ENCODE results near the gene AARS2. TPM values are rescaled to one million over a fixed set of nuclear protein-coding genes. Genes with fewer than 3 reads are reported as not detected.
"Not testable (repeated sequence)": the region's sequence is repeated elsewhere in the genome, so short reads cannot be mapped to it uniquely, and the experiment has no call there.

The AARS2 gene
- total RNA-seq, 3 donors from 2014 or later: 12.5 to 21.1 (median 15.9) TPM

DNA sequence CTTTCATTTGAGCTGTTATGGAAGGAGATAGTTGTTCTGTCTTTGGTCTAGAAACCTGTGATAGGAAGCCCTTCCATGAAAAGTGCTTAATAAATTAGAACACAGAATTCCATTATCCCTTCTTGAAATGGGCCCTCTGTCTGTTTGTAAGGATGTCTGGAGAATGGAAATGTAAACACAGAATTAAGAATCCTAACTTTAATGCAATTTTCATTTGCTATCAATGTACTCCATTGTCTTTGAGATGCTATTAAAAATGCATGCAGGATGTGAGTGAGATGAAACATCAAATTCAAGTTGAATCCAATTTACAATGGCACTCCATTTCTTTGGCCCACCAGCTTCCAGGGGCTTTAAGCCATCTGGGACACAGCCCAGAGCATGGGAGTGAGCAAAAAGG lies 13.9 kb upstream of the AARS2 start:
- intact Hi-C loops (cut with DNase I, micrococcal nuclease): no loop called here
- Histone ChIP-seq H3K4me3 (no peak overlapping the region), H3K36me3 (ENCODE audit: low read depth) (no peaks in the 10 kb centered on the region), H3K9me3 (no peaks in the 10 kb centered on the region), H3K4me1 (ENCODE audit: low read depth) (no peaks in the 10 kb centered on the region)
- no peak for DNase-seq
- ATAC-seq: no peak
- TF ChIP-seq, protein P1, sequence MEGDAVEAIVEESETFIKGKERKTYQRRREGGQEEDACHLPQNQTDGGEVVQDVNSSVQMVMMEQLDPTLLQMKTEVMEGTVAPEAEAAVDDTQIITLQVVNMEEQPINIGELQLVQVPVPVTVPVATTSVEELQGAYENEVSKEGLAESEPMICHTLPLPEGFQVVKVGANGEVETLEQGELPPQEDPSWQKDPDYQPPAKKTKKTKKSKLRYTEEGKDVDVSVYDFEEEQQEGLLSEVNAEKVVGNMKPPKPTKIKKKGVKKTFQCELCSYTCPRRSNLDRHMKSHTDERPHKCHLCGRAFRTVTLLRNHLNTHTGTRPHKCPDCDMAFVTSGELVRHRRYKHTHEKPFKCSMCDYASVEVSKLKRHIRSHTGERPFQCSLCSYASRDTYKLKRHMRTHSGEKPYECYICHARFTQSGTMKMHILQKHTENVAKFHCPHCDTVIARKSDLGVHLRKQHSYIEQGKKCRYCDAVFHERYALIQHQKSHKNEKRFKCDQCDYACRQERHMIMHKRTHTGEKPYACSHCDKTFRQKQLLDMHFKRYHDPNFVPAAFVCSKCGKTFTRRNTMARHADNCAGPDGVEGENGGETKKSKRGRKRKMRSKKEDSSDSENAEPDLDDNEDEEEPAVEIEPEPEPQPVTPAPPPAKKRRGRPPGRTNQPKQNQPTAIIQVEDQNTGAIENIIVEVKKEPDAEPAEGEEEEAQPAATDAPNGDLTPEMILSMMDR (IDR thresholded peaks at IDR 0.05): no peak

DNA sequence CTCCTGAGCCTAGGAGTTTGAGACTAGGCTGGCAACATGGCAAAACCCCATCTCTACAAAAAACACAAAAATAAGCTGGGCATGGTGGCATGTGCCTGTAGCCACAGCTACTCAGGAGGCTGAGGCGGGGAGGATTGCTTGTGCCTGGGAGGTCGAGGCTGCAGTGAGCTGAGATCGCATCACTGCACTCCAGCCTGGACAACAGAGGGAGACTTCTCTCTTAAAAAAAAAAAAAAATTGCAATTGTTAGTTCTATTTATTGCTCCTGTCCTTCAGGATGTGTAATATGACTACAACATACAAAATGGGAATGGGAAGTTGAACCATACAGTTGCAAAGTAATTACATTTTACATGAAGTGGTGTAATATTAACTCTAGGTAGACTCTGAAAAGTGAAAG lies 8.1 kb upstream of the AARS2 start:
- no peak for DNase-seq
- no peak for ATAC-seq
- Histone ChIP-seq H3K9me3 (no peaks in the 10 kb centered on the region), H3K4me1 (ENCODE audit: low read depth) (no peaks in the 10 kb centered on the region), H3K4me3 (no peak overlapping the region), H3K36me3 (ENCODE audit: low read depth) (no peaks in the 10 kb centered on the region)
- TF ChIP-seq, protein P1 (IDR thresholded peaks at IDR 0.05): no peak
- intact Hi-C loops (cut with DNase I, micrococcal nuclease): no loop called here

DNA sequence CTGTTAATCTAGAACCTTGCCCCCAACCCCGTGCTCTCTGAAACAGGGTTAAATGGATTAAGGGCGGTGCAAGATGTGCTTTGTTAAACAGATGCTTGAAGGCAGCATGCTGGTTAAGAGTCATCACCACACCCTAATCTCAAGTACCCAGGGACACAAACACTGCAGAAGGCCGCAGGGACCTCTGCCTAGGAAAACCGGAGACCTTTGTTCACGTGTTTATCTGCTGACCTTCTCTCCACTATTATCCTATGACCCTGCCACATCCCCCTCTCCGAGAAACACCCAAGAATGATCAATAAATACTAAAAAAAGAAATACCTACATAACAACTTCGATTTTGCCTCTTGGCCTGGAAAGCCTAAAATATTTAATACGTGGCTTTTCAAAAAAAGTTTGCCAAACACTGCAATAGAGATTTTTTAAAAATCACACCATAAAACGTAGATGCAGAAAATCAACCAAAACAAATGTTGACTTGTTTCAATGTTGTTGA lies 4.0 kb upstream of the AARS2 start:
- ATAC-seq; H3K36me3 ChIP-seq (ENCODE audit: low read depth); H3K9me3 ChIP-seq; DNase-seq; intact Hi-C loops (cut with DNase I, micrococcal nuclease); H3K4me3 ChIP-seq; H3K4me1 ChIP-seq (ENCODE audit: low read depth): not testable (repeated sequence)

DNA sequence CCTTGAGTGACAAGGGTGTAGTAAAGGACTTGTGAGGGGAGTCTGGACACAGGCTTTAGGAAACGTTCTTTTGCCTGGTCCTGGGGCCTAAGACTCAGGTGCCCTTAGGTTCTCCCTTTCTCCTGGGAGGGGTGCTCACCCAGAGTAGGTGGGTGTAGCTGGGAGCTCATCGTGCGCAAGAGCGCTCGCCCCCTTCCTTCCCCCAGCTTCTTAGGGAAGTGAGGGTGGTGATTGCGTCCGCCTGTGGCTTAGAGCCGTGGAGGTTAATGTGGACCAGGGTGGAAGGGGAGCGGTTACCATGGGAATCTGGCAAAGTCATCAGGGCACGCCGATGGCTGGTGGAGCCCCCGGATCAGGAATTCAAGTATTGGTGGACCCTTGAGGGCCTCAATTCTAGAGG lies 3.3 kb upstream of the AARS2 start:
- DNase-seq (no peak), ATAC-seq (no peak)
- TF ChIP-seq, protein P1 (IDR thresholded peaks at IDR 0.05): no peak
- H3K9me3 ChIP-seq: no peaks in the 10 kb centered on the region
- H3K4me1 ChIP-seq (ENCODE audit: low read depth): peaks cover 7% of the 10 kb centered on the region
- intact Hi-C loops (cut with DNase I, micrococcal nuclease): no loop called here
- H3K4me3 ChIP-seq: no peak overlapping the region
- H3K36me3 ChIP-seq (ENCODE audit: low read depth): no peaks in the 10 kb centered on the region

DNA sequence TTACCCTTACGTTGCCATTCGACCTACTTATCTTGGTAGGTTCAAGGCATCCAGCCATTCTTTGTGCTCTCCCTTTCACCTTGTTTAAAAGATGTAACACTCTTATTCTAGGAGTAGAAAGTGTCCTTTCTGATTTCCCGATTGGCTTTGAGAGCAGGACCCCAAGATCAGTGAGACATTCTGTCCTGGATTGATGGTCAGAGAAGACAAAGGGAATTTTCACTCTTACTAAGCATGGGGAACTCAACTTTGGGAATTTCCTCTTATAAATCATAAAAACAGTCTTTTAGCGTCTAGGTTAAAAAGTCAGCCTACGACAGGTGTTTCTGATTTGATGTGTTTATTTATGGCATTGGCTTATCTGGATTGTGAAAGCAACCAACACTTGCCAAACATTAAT lies 2.8 kb upstream of the AARS2 start:
- no peaks in the 10 kb centered on the region for H3K9me3 ChIP-seq
- no peaks in the 10 kb centered on the region for H3K36me3 ChIP-seq (ENCODE audit: low read depth)
- ATAC-seq (no peak), DNase-seq (no peak)
- TF ChIP-seq, protein P1 (IDR thresholded peaks at IDR 0.05): no peak
- intact Hi-C loops (cut with DNase I, micrococcal nuclease): no loop called here
- peaks cover 7% of the 10 kb centered on the region for H3K4me1 ChIP-seq (ENCODE audit: low read depth)
- H3K4me3 ChIP-seq: no peak overlapping the region

DNA sequence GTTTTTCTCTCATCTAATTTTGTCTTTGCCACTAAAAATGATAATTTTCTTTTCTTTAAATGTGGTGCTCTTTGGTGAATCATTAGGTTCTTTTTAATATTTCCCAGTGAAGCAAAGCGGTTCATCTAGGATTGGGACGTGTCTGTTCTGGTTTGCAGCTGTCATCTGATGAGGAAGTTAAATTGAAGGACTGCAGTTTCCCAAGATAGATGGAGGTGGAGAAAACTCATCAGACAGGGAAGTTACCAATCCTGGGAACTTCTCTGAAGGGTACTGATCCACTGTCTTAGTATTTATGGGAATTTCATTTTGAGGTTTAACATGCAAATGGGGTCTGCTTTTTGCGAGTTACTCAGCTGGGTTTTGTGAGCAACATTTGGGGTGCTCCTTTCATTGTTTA lies 2.4 kb upstream of the AARS2 start:
- DNase-seq: no peak
- Histone ChIP-seq H3K9me3 (no peaks in the 10 kb centered on the region), H3K4me1 (ENCODE audit: low read depth) (peaks cover 7% of the 10 kb centered on the region), H3K4me3 (no peak overlapping the region), H3K36me3 (ENCODE audit: low read depth) (no peaks in the 10 kb centered on the region)
- intact Hi-C loops (cut with DNase I, micrococcal nuclease): no loop called here
- TF ChIP-seq, protein P1 (IDR thresholded peaks at IDR 0.05): no peak
- ATAC-seq: no peak

DNA sequence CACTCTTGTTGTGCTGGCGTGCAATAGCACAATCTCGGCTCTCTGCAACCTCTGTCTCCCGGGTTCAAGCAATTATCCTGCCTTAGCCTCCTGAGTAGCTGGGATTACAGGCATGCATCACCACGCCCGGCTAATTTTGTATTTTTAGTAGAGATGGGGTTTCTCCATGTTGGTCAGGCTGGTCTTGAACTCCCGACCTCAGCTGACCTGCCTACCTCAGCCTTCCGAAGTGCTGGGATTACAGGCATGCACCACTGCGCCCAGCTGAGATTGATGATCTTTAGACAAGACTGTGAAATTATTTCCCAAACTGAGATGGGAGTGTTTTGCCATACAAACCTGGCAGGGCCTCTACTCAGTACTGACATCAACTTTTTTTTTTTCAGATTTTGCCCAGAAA lies 1.5 kb upstream of the AARS2 start:
- DNase-seq; intact Hi-C loops (cut with DNase I, micrococcal nuclease); H3K9me3 ChIP-seq; ATAC-seq; H3K4me3 ChIP-seq; H3K36me3 ChIP-seq (ENCODE audit: low read depth): not testable (repeated sequence)
- H3K4me1 ChIP-seq (ENCODE audit: low read depth): peaks cover 13% of the 10 kb centered on the region

All from mucosa of descending colon (tissue), 3 donors.